SKM-1 treated with dmso at 0.1 percent for 144 hours (cell line): ENCODE measurements around the gene BAX.
"Not testable (repeated sequence)": the region's sequence is repeated elsewhere in the genome, so short reads cannot be mapped to it uniquely, and the experiment has no call there.

Source experiments
- DNase-seq: peaks from one replicate; lab custom pipeline; 2025; ENCODE audit not compliant: unreplicated experiment; lab: John Stamatoyannopoulos, UW

The BAX gene

DNA sequence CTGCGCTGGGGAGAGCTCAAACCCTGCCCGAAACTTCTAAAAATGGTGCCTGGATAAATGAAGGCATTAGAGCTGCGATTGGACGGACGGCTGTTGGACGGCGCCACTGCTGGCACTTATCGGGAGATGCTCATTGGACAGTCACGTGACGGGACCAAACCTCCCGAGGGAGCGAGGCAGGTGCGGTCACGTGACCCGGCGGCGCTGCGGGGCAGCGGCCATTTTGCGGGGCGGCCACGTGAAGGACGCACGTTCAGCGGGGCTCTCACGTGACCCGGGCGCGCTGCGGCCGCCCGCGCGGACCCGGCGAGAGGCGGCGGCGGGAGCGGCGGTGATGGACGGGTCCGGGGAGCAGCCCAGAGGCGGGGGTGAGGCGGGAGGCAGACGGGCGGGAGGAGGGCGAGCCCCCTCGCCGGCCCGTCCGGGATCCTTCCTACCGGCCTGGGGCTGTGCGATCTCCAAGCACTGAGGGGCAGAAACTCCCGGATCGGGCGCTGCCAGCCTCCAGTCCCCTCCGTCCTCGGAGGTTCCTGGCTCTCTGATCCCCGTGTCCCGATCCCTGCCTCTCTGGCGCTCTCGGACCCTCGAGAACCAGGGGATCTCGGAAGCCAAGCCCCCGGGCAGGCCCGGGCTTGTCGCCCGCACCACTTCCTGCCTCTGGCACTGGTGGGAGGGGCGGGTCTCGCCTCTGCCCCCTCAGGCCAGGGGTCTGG is at the start of gene BAX:
TSS of gene BAX (plus strand) at position 281 of the 713 bp plus-strand sequence. CDS start at position 335, 54 bp downstream.
- peak; percentile 71 for DNase-seq

- no peak for DNase-seq
Measured at GRCh38 chr19:48905664-48906063, 49.0 kb upstream of the BAX start.

DNA sequence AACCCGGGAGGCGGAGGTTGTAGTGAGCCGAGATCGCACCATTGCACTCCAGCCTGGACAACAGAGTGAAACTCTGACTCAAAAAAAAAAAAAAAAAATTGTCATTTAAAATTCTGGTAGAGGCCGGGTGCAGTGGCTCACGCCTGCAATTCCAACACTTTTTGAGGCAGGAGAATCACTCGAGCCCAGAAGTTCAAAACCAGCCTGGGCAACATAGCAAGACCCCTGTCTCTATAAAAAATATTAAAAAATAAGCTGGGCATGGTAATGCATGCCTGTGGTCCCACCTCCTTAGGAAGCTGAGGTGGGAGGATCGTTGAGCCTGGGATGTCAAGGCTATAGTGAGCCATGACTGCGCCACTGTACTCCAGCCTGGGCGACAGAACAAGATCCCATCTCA is 48.4 kb upstream of the BAX start:
- DNase-seq = no peak

DNA sequence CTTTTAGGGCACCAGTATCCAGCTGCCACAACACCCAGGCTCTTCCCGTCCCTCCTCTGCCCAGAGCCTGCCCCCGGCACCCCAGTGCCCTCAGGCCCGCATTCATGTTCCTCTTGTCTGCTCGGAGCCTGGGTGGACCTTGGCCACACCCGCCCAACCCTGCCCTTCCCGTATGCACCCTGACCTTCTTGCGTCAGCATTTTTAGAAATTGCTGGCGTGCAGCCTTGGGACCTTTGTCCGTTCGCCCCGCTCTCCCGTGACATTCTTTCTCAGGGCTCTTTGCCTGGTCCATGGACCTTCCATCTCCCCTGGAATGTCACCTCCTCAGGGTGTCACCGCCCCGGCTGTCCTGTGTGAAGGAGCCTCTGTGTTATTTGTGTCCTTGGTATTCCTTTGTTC is 47.0 kb upstream of the BAX start:
- DNase-seq = no peak

- not testable (repeated sequence) for DNase-seq
Measured at GRCh38 chr19:48909424-48910077, 45.1 kb upstream of the BAX start.

- DNase-seq = no peak
Measured at GRCh38 chr19:48910803-48911202, 43.9 kb upstream of the BAX start.

GRCh38 chr19:48913114-48913889 is 41.4 kb upstream of the BAX start:
- DNase-seq = no peak

DNA sequence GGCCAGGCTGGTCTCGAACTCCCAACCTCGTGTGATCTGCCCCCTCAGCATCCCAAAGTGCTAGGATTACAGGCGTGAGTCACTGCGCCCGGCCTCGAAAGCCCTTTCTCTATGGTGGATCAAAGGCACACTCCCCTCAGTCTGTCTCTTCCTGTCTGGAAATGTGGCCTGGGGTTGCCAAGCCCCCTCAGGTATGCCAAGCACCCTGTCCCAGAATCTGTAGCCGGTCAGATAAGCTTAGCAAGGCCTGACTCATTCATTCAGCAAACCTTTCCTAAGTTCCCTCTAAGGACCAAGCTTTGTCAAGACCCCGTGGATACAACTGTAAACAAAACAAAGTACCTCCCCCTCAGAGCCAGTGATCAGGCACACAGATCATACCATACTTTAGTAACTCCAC is 40.5 kb upstream of the BAX start:
- DNase-seq = no peak

GRCh38 chr19:48915757-48916156 is 38.9 kb upstream of the BAX start:
- DNase-seq = no peak

- no peak for DNase-seq
Measured at GRCh38 chr19:48918071-48918470, 36.6 kb upstream of the BAX start.

DNA sequence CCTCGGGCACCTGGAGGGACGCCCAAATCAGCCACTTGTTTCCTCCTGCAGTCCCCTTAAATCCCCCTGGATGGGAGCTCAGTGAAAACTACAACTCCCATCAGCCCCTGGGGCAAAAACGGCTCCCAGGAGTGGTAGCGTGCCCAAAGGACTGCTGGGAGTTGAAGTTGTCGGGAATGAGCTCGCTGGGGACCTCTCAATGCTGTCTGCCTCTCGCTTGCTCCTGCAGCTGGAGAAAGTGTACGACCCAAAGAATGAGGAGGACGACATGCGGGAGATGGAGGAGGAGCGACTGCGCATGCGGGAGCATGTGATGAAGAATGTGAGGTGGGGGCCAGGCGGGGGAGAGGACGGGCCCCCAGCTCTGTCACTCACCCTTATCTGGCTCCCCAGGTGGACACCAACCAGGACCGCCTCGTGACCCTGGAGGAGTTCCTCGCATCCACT is 35.9 kb upstream of the BAX start:
- DNase-seq = no peak

DNA sequence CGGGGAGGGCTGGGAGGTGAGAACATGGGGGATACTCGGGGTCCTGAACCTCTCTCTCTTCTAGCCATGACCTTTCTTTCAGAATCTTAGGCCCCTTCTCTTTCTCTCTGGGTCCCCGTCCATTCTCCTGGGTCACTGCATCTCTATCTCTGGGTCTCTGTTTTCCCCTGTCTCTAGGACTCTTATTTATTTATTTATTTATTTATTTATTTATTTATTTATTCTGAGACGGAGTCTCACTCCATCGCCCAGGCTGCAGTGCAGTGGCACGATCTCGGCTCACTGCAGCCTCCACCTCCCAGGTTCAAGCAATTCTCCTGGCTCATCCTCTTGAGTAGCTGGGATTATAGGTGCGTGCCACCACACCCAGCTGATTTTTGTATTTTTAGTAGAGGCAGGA is 35.4 kb upstream of the BAX start:
- not testable (repeated sequence) for DNase-seq

DNA sequence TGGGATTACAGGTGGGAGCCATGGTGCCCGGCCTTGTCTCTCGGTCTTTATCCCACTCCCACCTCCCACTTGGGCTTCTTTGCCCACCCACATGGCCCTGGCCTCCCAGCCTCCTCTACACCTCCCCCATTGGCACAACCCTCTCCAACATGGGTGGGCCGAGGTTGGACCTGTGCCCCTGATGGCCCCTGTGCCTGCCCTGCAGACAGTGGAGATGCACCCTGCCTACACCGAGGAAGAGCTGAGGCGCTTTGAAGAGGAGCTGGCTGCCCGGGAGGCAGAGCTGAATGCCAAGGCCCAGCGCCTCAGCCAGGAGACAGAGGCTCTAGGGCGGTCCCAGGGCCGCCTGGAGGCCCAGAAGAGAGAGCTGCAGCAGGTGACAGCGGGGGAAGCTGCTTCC is 33.7 kb upstream of the BAX start:
- no peak for DNase-seq

GRCh38 chr19:48921721-48922500 is 32.8 kb upstream of the BAX start:
- no peak for DNase-seq

DNA sequence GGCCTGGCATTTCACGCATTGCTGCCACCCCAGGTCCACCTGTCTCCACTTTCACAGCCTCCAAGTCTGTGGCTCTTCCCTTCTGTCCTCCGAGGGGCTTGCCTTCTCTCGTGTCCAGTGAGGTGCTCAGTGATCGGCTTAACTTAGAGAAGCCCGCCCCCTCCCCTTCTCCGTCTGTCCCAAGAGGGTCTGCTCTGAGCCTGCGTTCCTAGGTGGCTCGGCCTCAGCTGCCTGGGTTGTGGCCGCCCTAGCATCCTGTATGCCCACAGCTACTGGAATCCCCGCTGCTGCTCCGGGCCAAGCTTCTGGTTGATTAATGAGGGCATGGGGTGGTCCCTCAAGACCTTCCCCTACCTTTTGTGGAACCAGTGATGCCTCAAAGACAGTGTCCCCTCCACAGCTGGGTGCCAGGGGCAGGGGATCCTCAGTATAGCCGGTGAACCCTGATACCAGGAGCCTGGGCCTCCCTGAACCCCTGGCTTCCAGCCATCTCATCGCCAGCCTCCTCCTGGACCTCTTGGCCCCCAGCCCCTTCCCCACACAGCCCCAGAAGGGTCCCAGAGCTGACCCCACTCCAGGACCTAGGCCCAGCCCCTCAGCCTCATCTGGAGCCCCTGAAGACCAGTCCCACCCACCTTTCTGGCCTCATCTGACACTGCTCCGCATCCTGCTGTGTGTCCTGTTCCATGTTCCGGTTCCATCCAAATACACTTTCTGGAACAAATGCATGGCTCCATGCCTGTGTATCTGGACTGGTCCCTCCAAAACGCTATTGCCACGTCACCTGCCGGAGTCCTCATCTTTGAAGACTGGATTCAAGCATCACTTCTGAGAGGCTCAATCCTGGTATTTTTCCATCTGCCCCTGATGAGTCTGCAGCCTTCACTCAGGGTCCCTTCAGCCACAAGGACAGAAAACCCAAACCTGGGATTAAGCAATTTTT is 31.9 kb upstream of the BAX start:
- no peak for DNase-seq

DNA sequence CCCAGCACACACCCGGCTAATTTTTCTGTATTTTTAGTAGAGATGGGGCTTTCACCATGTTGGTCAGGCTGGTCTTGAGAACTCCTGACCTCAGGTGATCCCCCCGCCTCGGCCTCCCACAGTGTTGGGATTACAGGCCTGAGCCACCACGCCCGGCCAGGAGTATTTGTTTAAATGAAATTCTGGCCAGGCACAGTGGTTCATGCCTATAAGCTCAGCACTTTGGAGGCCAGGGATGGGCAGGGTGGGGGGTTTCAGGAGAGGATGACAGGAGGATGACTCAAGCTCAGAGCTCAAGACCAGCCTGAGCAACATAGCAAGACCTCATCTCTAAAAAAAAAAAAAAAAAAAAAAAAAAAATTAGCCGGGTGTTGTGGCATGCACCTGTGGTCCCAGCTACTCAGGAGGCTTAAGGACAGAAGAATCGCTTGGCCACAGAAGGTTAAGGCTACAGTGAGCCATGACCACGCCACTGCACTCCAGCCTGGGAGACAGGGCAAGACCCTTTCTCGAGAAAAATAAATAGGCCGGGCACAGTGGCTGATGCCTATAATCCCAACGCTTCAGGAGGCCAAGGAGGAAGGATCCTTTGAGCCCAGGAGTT is 29.3 kb upstream of the BAX start:
- no peak for DNase-seq

DNA sequence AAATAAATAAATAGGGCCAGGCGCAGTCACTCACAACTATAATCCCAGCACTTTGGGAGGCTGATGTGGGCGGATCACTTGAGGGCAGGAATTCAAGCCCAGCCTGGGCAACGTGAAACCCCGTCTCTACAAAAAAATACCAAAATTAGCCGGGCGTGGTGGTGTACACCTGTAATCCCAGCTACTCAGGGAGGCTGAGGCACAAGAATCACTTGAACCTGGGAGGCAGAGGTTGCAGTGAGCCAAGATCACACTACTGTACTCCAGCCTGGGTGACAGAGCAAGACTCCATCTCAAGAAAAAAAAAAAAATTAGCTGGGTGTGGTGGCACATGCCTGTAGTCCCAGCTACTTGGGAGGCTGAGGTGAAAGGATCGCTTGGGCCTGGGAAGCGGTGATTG is 28.8 kb upstream of the BAX start:
- not testable (repeated sequence) for DNase-seq

DNA sequence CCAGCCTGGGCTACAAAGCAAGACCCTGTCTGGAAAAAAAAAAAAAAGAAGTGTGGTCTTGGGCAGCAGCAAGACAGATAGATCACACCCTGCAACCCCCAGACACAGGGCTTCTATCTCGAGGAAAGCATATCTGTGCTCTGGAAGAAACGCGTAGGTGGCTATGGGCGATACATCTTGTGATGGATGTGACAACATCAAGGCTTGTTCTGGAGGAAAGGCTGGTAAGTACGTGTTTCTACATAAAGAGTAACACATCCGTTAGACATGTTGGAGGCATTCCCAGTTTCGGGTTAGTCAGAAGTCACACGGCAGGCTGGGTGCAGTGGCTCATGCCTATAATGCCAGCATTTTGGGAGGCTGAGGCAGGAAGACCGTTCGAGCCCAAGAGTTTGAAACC is 27.8 kb upstream of the BAX start:
- no peak for DNase-seq

GRCh38 chr19:48927692-48928091 is 27.0 kb upstream of the BAX start:
- DNase-seq = not testable (repeated sequence)
